Lower leg skin (tissue), 3 donors: ENCODE data around the gene PPTC7.

Source experiments
- CTCF ChIP-seq, 3 donors: fragments of 450-650 bp; IDR thresholded peaks; one replicate each; pipeline ENCODE4 v1.5.1; 2016; ENCODE audit warnings: antibody characterized with exemption in 3 of 3, mild to moderate bottlenecking in 3 of 3, moderate library complexity in 2 of 3
- POLR2A ChIP-seq, 2 donors: fragments of 450-650 bp; IDR thresholded peaks; one replicate each; pipeline ENCODE4 v1.6.1; 2016 to 2017; ENCODE audit warnings: antibody characterized with exemption in 2 of 2, mild to moderate bottlenecking in 1 of 2, moderate library complexity in 1 of 2

GRCh38 chr12:110528277-110528839, 54.8 kb downstream of the PPTC7 start:
- TF ChIP-seq CTCF (IDR thresholded peaks at IDR 0.05), result no peak
- no peak for TF ChIP-seq POLR2A (IDR thresholded peaks at IDR 0.05)
